ENCODE data around the gene GRID1.

Gene GRID1

DNA sequence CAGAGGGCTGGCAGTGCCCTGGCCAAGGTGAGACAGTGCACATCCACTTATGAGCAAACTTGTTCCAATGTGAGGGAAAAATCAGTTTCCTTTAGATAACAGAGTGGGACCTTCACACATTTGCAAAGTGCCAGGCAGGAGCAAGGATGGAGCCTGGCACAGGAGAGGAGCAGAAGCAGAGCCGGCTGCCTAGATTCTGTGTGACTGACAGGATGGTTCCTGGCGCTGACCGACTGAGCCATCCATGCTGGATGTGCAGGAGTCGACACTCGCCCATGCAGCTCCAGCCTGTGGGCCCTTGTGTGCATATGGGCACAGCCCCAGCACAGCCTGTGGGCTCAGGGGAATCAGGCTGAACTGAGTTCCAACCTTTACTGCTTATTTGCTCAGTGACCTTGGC is 346.5 kb downstream of the GRID1 start:
- Histone ChIP-seq H3K4me1 (ENCODE audit: insufficient read depth, poor library complexity, severe bottlenecking) (no peaks in the 10 kb centered on the region), H3K27ac (ENCODE audit: poor library complexity, severe bottlenecking) (no peak overlapping the region), H3K36me3 (ENCODE audit: low read depth) (no peaks in the 10 kb centered on the region), H3K27me3 (ENCODE audit: insufficient read depth, poor library complexity, severe bottlenecking) (no peaks in the 10 kb centered on the region), H3K4me3 (ENCODE audit: severe bottlenecking) (no peak overlapping the region), H3K9me3 (ENCODE audit: severe bottlenecking) (no peaks in the 10 kb centered on the region)
- TF ChIP-seq, protein P1, sequence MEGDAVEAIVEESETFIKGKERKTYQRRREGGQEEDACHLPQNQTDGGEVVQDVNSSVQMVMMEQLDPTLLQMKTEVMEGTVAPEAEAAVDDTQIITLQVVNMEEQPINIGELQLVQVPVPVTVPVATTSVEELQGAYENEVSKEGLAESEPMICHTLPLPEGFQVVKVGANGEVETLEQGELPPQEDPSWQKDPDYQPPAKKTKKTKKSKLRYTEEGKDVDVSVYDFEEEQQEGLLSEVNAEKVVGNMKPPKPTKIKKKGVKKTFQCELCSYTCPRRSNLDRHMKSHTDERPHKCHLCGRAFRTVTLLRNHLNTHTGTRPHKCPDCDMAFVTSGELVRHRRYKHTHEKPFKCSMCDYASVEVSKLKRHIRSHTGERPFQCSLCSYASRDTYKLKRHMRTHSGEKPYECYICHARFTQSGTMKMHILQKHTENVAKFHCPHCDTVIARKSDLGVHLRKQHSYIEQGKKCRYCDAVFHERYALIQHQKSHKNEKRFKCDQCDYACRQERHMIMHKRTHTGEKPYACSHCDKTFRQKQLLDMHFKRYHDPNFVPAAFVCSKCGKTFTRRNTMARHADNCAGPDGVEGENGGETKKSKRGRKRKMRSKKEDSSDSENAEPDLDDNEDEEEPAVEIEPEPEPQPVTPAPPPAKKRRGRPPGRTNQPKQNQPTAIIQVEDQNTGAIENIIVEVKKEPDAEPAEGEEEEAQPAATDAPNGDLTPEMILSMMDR (IDR thresholded peaks at IDR 0.05; ENCODE audit: poor library complexity, severe bottlenecking): no peak
- DNase-seq (ENCODE audit: low spot score) (no peak), ATAC-seq (ENCODE audit: low read depth) (no peak)

DNA sequence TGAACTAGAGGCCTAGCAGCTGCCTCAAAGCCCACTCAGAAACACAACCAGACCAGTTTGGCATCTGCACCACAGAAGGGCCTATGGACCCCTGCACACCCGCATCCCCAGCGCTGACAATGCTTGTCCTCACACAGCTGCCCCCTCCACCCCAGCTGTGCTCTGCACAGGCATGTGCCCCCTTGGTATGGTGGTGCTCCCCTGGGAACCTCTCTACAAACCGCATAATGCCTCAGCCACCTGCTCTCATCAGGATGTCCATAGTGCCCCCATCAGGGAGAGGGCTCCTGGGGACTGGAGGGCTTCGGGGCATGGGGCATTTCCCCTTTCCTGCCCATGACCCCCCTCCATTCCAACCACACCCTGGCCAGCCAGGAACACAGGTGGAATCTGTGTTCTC is 347.5 kb downstream of the GRID1 start:
- H3K27ac ChIP-seq (ENCODE audit: poor library complexity, severe bottlenecking): no peak overlapping the region
- H3K4me1 ChIP-seq (ENCODE audit: insufficient read depth, poor library complexity, severe bottlenecking): no peaks in the 10 kb centered on the region
- H3K9me3 ChIP-seq (ENCODE audit: severe bottlenecking): no peaks in the 10 kb centered on the region
- no peak overlapping the region for H3K4me3 ChIP-seq (ENCODE audit: severe bottlenecking)
- TF ChIP-seq, protein P1 (IDR thresholded peaks at IDR 0.05; ENCODE audit: poor library complexity, severe bottlenecking): no peak
- no peaks in the 10 kb centered on the region for H3K36me3 ChIP-seq (ENCODE audit: low read depth)
- DNase-seq (ENCODE audit: low spot score) (no peak), ATAC-seq (ENCODE audit: low read depth) (no peak)
- H3K27me3 ChIP-seq (ENCODE audit: insufficient read depth, poor library complexity, severe bottlenecking): no peaks in the 10 kb centered on the region

DNA sequence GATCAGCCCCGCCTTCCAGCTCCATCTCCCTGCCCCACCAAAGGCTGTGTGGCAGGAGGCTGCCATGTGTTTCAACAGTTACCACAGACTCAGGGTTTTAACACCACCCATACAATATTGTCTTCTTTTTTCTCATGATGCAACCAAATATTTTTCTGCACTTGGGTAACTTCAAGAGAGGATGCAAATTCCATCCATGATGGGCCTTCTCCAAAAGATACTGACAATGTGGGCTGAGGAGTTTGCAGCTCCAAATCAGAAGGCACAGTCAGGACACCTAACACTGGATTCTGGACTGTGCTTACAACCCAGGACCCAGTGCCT is 347.9 kb downstream of the GRID1 start:
- Histone ChIP-seq H3K9me3 (ENCODE audit: severe bottlenecking) (no peaks in the 10 kb centered on the region), H3K4me1 (ENCODE audit: insufficient read depth, poor library complexity, severe bottlenecking) (no peaks in the 10 kb centered on the region), H3K36me3 (ENCODE audit: low read depth) (no peaks in the 10 kb centered on the region), H3K4me3 (ENCODE audit: severe bottlenecking) (no peak overlapping the region), H3K27me3 (ENCODE audit: insufficient read depth, poor library complexity, severe bottlenecking) (no peaks in the 10 kb centered on the region), H3K27ac (ENCODE audit: poor library complexity, severe bottlenecking) (no peak overlapping the region)
- ATAC-seq (ENCODE audit: low read depth) (no peak), DNase-seq (ENCODE audit: low spot score) (no peak)
- TF ChIP-seq, protein P1 (IDR thresholded peaks at IDR 0.05; ENCODE audit: poor library complexity, severe bottlenecking): no peak

DNA sequence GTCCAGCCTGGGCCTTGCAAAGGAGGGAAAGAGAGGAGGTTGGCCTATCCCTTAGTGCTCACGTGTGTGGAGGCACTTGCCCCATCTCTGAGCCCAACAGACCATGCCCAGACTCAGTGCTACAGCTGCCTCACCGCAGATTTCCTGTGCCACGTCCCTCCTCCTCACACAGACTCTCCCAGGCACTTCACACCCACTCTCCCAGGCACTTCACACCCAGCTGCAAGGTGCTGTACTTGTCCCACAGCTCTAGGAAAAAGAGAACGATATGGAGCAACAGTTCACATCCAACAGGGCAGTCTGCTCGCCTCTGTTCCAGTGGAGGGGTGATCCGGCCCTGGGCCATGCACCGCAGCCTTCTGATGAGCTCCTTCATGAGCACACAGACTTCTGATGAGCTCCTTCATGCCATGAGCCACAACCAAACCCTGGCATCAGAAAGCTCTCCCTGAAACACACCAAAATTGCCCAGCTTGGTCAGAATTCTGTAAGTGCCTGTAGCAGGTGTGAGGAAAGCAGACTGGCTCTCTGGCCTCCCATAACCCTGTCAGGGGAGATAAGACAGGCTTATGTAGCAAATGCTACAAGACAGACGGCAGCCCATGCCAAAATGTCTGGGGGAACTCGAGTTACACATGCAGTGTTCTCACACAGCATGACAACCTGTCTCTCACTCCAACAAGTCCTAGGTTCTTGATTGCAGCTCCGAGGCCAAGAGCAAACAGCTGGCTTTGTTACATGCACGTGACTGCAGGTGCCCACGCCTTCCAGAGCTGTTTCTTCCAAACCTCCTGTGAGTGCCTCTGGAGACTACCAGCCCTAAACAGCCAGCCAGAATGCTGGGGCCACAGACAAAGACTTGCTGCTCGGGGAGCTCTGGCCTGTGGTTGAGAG is 348.5 kb downstream of the GRID1 start:
- Histone ChIP-seq H3K27ac (ENCODE audit: poor library complexity, severe bottlenecking) (no peak overlapping the region), H3K4me1 (ENCODE audit: insufficient read depth, poor library complexity, severe bottlenecking) (no peaks in the 10 kb centered on the region)

More for the DNA sequence above, 348.5 kb downstream of the GRID1 start:
- Histone ChIP-seq H3K27me3 (ENCODE audit: insufficient read depth, poor library complexity, severe bottlenecking) (no peaks in the 10 kb centered on the region), H3K36me3 (ENCODE audit: low read depth) (no peaks in the 10 kb centered on the region), H3K9me3 (ENCODE audit: severe bottlenecking) (no peaks in the 10 kb centered on the region), H3K4me3 (ENCODE audit: severe bottlenecking) (no peak overlapping the region)
- TF ChIP-seq, protein P1 (IDR thresholded peaks at IDR 0.05; ENCODE audit: poor library complexity, severe bottlenecking): no peak
- peak; percentile 36; the same call in 2 of the 3 replicates for ATAC-seq (ENCODE audit: low read depth)
- DNase-seq (ENCODE audit: low spot score): no peak
